GM19351 (cell line): ENCODE results near the gene SCRG1.

Source experiments
- ATAC-seq: cut with Tn5 transposase; IDR thresholded peaks from one replicate; pipeline ENCODE4 v1.9.1; 2021; ENCODE audit warnings: mild to moderate bottlenecking, moderate library complexity; ENCODE audit not compliant: unreplicated experiment

SCRG1 gene

DNA sequence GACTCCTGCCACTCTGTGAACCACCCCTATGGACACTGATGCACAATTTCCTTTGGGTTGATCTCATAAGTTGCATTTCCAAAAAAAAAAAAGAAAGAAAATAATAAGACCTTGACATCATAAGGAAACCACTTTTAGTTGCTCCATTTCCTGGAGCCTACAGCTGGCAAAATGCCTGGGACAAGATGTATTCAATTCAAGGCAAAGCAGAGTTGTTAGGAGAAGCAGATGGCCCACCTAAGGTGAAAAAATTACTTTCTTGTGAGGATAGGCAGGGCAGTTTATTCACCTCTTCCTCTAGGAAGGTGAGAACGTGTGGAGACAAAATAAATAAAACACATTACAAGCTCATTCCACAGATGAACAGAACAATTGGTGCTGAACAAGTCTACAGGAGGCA is 14.1 kb upstream of the SCRG1 start:
- no peak for ATAC-seq

- no peak for ATAC-seq
Measured at GRCh38 chr4:173411106-173411693, 12.3 kb upstream of the SCRG1 start.

- no peak for ATAC-seq
Measured at GRCh38 chr4:173410079-173410478, 11.2 kb upstream of the SCRG1 start.

DNA sequence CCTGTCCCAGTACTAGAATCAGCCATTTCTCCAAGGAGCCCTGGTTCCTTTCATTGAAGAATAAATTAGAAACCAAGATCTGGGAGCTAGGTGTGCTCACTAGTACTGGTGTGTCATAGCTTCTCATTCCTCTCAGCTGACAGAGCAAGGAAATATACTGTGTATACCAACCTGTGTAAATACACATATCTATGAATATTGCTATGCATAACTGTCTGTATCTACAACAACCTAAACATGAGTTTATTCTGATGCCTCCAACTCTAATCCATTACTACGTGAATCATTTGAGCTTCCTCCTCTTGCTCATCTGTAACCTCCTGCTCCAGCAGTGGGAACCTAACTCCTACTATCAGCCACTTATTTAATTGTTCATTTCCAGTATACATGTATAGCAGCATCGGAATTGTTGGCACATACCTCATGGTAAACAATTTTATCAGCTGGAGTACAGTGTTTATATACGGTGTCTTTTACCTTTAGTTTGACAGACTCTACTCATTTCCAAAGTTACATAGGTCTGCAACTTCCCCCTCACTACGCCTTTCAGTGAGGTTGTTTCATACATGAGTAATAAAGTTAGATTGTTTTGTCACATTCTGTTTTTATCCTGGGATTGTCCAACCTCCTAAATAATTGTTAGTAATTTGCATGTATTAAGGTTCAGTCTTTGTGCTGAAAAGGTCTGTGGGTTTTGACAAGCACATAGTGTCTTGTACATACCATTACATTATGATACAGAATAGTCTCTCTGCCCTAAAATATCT is 7.1 kb upstream of the SCRG1 start:
- peak; percentile 84 for ATAC-seq

- no peak for ATAC-seq
Measured at GRCh38 chr4:173404296-173404865, 5.5 kb upstream of the SCRG1 start.

DNA sequence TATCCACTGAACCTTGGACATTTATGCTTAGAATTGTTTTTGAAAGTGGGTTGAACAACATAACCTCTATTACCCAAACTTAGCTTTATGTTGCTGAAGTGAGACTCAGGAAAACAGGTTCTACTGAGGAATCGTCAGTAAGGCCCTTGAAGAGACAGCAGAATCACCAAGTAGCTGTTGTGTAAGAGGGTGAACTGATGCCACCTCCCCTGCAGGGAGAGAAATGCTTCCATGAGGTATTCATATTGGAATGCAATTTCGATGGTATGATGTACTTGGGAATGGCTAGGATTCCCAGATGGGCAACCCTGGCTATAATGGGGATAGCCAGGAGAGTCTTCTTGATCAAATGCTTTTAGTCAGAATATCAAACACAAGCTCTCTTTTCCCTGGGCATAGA is 4.1 kb upstream of the SCRG1 start:
- no peak for ATAC-seq

GRCh38 chr4:173401063-173401462 is 2.1 kb upstream of the SCRG1 start:
- ATAC-seq = no peak

DNA sequence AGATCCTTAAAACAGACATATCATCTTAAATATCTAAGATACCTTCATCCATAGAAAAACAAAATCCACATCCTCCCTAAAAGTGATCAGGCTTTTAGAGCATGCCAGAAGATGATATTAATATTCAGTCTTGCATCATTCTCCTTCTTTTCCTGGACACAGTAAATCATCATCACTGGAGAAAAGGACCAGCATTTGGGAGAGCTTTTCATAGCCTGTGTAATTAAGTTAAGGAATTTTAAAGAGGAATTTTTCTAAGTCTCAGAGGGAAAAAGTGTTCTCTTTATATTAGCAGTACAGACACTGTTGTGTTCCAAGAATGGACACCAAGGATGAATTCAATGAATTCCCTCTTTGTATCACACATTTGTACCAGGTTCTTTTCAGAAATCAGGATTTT is 696 bp downstream of the SCRG1 start:
- no peak for ATAC-seq

DNA sequence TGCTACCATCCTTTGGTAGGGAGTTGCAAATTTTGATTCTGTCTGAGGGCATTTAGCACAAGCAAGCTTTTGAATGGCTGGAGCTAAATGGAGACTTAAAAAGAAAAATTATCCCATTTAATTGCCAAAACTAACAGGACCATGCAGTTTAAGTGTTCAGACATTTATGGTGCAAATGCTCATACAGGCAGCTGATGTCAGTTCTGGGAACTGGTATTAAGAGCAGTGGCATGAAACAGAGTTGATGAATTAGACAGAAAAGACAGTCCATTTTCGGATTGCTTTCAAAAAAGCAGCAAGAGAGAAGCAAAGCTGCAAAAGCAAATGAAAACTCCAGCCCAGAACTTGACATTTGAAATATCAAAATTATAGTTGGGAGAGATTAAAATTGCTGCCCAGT is 1.3 kb downstream of the SCRG1 start:
- ATAC-seq = no peak

DNA sequence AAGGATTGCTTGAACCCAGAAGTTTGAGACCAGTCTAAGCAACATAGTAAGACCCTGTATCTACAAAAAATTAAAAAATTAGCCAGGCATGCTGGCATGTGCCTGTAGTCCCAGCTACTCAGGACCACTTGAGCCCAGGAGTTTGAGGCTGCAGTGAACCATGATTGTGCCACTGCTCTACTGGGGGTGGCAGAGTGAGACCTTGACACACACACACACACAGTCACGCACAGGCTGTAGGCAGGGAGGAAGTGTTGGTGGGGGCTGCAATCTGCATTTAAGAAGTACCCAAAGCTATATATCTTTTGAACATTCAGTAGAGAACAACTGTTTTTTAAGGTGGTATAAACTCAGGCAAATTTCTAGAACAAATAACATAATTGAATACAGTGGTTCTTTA is 7.2 kb downstream of the SCRG1 start:
- no peak for ATAC-seq

DNA sequence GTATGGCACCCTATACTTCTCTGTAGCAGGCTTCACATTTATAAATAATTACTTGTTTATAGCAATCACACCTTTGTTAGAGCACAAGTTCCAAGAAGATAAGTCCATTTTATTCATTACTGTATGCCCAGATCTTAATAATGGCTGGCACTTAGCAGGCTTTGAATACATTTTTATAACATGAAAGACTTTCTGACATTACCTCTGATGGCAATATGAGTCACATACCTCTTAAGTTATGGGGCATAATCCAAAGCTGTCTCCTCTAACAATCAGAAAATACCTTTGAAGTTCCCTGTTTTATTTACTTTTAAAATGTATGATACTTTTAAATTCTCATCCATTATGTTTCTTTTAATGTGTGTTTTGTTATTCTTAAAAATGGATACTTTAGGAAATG is 12.2 kb downstream of the SCRG1 start:
- ATAC-seq = no peak

GRCh38 chr4:173382349-173382748 is 16.6 kb downstream of the SCRG1 start:
- no peak for ATAC-seq

- ATAC-seq = no peak
Measured at GRCh38 chr4:173381610-173382009, 17.3 kb downstream of the SCRG1 start.

DNA sequence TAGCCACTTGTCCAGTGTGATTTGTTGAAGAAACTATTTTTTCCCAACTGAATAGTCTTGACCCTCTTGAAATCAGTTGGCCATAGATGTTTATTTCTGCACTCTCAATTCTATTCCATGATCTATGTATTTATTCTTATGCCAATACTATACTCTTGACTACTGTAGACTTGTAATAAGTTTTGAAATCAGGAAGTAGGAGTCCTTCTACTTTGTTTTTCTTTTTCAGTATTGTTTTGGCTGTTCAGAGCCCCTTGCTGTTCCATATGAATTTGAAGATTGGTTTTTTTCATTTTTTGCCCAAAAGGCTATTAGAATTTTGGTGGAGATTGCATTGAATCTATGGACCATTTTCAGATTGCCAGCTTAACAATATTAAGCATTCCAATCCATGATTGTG is 17.9 kb downstream of the SCRG1 start:
- ATAC-seq = peak; percentile 55

DNA sequence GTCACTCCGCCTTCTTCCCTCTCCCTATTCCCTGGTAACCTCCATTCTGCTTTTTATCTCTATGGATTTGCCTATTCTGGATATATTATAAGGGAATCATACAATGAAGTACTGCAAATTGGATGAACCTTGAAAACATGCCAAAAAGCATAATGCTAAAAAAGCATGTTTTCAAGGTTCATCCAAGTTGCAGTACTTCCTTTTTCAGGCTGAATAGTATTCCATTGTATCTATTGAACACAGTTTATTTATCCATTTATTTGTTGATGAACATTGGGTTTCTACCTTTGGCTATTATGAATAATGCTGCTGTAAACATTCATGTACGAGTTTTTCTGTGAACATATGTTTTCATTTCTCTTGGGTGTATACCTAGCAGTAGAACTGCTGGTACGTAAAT is 19.0 kb downstream of the SCRG1 start:
- no peak for ATAC-seq

DNA sequence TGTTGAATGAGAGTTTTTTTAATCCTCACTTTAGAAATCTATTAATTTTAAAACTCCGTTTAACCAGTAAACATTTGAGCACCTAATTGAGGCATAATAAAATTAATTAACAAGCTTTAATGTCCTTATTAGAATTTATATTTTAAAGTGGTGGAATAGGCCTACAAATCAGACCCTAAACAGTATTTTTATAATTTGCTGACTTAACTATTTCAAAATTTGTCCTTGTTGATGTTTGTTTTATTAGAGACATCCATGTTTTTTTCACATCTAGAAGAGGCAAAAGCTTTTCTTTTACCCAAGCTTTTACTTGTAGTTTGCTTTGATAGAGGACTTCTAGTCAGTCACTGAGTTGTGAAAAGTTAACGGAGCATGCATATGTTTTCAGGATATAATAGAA is 24.3 kb downstream of the SCRG1 start:
- ATAC-seq = no peak

DNA sequence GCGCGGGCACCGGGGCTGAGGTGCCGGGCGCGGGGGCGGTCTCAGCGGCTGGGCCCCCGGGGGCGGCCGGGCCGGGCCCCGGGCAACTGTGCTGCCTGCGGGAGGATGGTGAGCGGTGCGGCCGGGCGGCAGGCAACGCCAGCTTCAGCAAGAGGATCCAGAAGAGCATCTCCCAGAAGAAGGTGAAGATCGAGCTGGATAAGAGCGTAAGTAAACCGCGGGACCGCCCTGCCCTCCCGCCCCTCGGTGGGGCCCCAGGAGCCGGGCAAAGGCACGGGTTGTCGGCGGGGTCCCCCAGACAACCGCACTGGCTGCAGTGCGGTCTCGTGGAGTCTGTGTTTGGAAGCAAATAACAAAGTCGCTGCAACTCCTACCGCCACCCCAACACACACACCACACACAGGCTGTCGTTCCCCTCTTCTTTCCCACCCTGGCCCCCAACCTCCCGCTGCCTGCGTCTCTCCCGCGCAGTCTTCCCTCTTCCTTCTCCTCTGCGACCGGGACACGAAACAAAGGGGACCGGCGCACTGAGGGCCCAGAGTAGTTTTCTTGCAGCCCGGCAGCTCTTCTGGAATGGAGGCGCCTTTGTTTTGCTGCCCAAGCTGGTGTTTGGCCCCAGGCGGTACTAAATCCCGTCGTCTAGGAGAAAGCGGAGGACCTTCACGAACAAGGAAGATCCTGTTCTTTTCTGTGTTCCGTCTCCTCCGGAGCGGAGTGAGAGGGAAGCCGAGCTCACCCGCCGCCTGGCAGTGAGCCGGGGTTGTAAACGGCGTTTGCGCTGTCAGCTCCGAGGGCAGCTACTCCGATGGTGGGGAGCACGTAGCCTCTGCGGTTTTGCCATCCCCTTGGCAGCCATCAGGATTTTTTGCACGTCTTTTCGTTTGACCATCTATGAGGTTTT is 27.4 kb downstream of the SCRG1 start:
- ATAC-seq = peak; percentile 16

GRCh38 chr4:173370477-173371291 is 28.2 kb downstream of the SCRG1 start, which contains the start of gene SAP30:
Gene SAP30 (plus strand): TSS chr4:173370954. CDS start chr4:173371183, 229 bp downstream.
- peak; percentile 60 for ATAC-seq

DNA sequence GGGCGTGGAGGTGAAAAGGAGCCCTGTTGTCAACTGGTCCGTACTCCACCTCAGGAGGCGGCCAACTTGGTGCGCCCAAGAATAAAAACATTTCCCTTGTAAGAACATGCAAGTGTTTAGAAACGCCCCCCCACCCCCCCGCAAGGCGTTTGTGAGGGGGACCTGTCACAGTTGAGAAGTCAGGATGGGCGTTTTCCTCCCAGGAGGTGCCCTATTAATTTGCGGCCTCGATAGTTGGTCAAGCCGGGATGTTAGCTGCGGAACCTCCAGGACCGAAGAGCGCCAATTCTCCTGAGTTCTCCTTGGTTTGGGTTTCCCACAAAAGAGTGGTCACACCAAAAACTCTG is 28.8 kb downstream of the SCRG1 start:
- no peak for ATAC-seq

DNA sequence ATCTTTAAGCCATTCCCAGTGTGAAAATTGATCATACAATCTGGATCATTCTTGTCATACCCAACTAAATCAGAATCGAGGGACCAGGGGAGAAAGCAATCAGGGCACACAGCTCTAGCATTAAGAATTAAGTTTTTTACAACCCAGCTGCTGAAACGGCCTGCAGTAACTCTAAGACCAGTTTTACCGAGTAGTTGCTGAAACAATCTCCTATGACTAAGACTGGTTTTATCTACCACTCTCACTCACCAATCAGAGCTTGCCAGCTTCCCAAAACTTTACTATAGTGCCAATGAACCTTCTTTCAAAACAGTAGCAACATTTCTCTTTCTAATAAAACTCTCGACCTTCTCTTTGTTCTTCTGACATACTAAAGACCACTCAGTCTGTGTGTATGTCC is 31.0 kb downstream of the SCRG1 start:
- no peak for ATAC-seq

- ATAC-seq = peak; percentile 23
Measured at GRCh38 chr4:173367285-173367684, 31.6 kb downstream of the SCRG1 start.
